GM12878 (cell line): ENCODE measurements around the gene GPR141. TPM values are rescaled to one million over a fixed set of nuclear protein-coding genes. Genes with fewer than 3 reads are reported as not detected.

Experiments used
- ATAC-seq: fragments of 200-7000 bp; cut with Tn5 transposase; 3 replicates; pipeline ENCODE4 v1.9.1; 2020; ENCODE audit warnings: mild to moderate bottlenecking, moderate library complexity
- BruUV-seq: library from RNA; stranded (reverse); fragments of 400-500 nt; replicated peaks from 2 replicates; lab custom pipeline; 2021; lab: Mats Ljungman, UMichigan
- CTCF ChIA-PET: fragments of 300-600 bp; sonication (Branson Sonifier 250); formaldehyde crosslinking; extraction: SDS; loops from one replicate; lab custom pipeline; 2021; ENCODE audit warnings: inconsistent platforms; lab: Yijun Ruan, JAX
- POLR2A ChIA-PET: fragments of 350-600 bp; formaldehyde crosslinking; extraction: SDS; loops from one replicate; lab custom pipeline; 2021; ENCODE audit warnings: inconsistent platforms; lab: Charles Lee
- RAD21 ChIA-PET: fragments of 300-600 bp; sonication (Branson Sonifier 250); formaldehyde crosslinking; loops from one replicate; lab custom pipeline; 2023; ENCODE audit warnings: antibody characterized with exemption; ENCODE audit not compliant: unreplicated experiment; lab: Charles Lee
- SMC1A ChIA-PET: fragments of 300-600 bp; sonication (Branson Sonifier 250); formaldehyde crosslinking; loops from one replicate; lab custom pipeline; 2023; ENCODE audit not compliant: unreplicated experiment, uncharacterized antibody; lab: Charles Lee
- DNase-seq: peaks from one replicate; pipeline ENCODE4 v3.0.0-alpha.2; 2011; ENCODE audit warnings: low read depth, low spot score
- FAIRE-seq: peaks from 3 replicates; lab custom pipeline; 2011; peaks lifted over from hg19 to GRCh38; lab: Jason Lieb, UNC
- H2AFZ ChIP-seq: 2 replicates; pipeline ENCODE4 v1.6.0; 2011; ENCODE audit warnings: low read depth, low read length, control low read depth; ENCODE audit not compliant: control insufficient read depth
- H3K27ac ChIP-seq: 2 replicates; pipeline ENCODE4 v1.5.1; 2011; ENCODE audit warnings: control low read depth; ENCODE audit not compliant: control insufficient read depth, insufficient read depth
- H3K27me3 ChIP-seq, 2 experiments: replicated peaks in 1 of 2; 2 replicates each; pipeline versions ENCODE4 v1.6.0 to v1.6.1; 2011; ENCODE audit warnings: low read length in 1 of 2; ENCODE audit not compliant: control insufficient read depth in 2 of 2, insufficient read depth in 2 of 2
- H3K36me3 ChIP-seq, 2 experiments: 2 replicates each; pipeline ENCODE4 v1.5.1; 2011; ENCODE audit warnings: low read length in 1 of 2; ENCODE audit not compliant: control insufficient read depth in 2 of 2, insufficient read depth in 2 of 2
- H3K4me1 ChIP-seq: 2 replicates; pipeline ENCODE4 v1.6.1; 2011; ENCODE audit warnings: mild to moderate bottlenecking, low read length, moderate library complexity, mixed read lengths; ENCODE audit not compliant: control insufficient read depth, insufficient read depth
- H3K4me2 ChIP-seq: 2 replicates; pipeline ENCODE4 v1.6.0; 2011; ENCODE audit warnings: control low read depth; ENCODE audit not compliant: control insufficient read depth, insufficient read depth
- H3K4me3 ChIP-seq: fragments of 200-600 bp; sonication (generic); 2 replicates; pipeline ENCODE4 v1.5.1; 2016
- H3K79me2 ChIP-seq: 2 replicates; pipeline ENCODE4 v1.6.0; 2011; ENCODE audit warnings: low read length; ENCODE audit not compliant: control insufficient read depth, insufficient read depth
- H3K9ac ChIP-seq: 2 replicates; pipeline ENCODE4 v1.8.0; 2011; ENCODE audit warnings: low read length, control low read depth, mixed read lengths; ENCODE audit not compliant: control insufficient read depth, insufficient read depth
- H3K9me3 ChIP-seq: replicated peaks from 3 replicates; pipeline ENCODE4 v1.5.1; 2011; ENCODE audit warnings: mild to moderate bottlenecking, low read length; ENCODE audit not compliant: control insufficient read depth, insufficient read depth
- H4K20me1 ChIP-seq: 2 replicates; pipeline ENCODE4 v1.6.0; 2011; ENCODE audit not compliant: control insufficient read depth, insufficient read depth
- BCL3 ChIP-seq: IDR thresholded peaks from 2 replicates; pipeline ENCODE4 v1.6.1; 2011; ENCODE audit warnings: borderline replicate concordance, low read depth, mild to moderate bottlenecking, moderate library complexity, low read length; ENCODE audit not compliant: insufficient read depth, poor library complexity, severe bottlenecking
- ESRRA ChIP-seq: IDR thresholded peaks from 2 replicates; pipeline ENCODE4 v1.6.1; 2012; ENCODE audit warnings: mild to moderate bottlenecking, low read length, improper control_type of control experiment
- HDGF ChIP-seq: fragments of 450-650 bp; IDR thresholded peaks from 2 replicates; pipeline ENCODE4 v1.6.1; 2016; ENCODE audit warnings: antibody characterized with exemption
- KDM1A ChIP-seq: fragments of 200-600 bp; sonication (generic); IDR thresholded peaks from 2 replicates; pipeline ENCODE4 v1.6.1; 2016; ENCODE audit warnings: borderline replicate concordance
- MAX ChIP-seq: IDR thresholded peaks from 2 replicates; pipeline ENCODE4 v1.6.1; 2012; ENCODE audit warnings: low read depth, low read length, improper control_type of control experiment
- MYB ChIP-seq: fragments of 150-350 bp; IDR thresholded peaks from 2 replicates; pipeline ENCODE4 v1.6.1; 2014; ENCODE audit warnings: mild to moderate bottlenecking, low read depth, low read length, borderline replicate concordance
- NFYA ChIP-seq: IDR thresholded peaks from 2 replicates; pipeline ENCODE4 v1.6.1; 2011; ENCODE audit warnings: low read depth, mild to moderate bottlenecking, low read length, improper control_type of control experiment, borderline replicate concordance
- RB1 ChIP-seq: fragments of 450-650 bp; formaldehyde crosslinking; IDR thresholded peaks from 2 replicates; pipeline ENCODE4 v1.6.1; 2017; ENCODE audit warnings: mild to moderate bottlenecking, borderline replicate concordance
- SIN3A ChIP-seq: IDR thresholded peaks from 2 replicates; pipeline ENCODE4 v1.6.1; 2012; ENCODE audit warnings: low read depth, low read length, improper control_type of control experiment
- SP1 ChIP-seq: IDR thresholded peaks from one replicate; pipeline ENCODE4 v1.6.1; 2011; ENCODE audit warnings: low read depth, low read length
- ZNF274 ChIP-seq: IDR thresholded peaks from one replicate; pipeline ENCODE4 v1.8.0; 2011; ENCODE audit not compliant: insufficient read length, insufficient read depth
- ZNF592 ChIP-seq: fragments of 450-650 bp; IDR thresholded peaks from 2 replicates; pipeline ENCODE4 v1.6.1; 2017; ENCODE audit warnings: mild to moderate bottlenecking, moderate library complexity
- WGBS: methylation state at CpG from one replicate; pipeline ENCODE4 v1.1.6; 2016; ENCODE audit warnings: low lambda C conversion rate; ENCODE audit not compliant: insufficient replicate concordance, insufficient coverage; ENCODE audit errors: missing lambda C conversion rate; 5-methylcytosine and 5-hydroxymethylcytosine counted together
- in situ Hi-C: fragments of 300-500 bp; cut with MboI; formaldehyde crosslinking; loops from 9 replicates; pipeline ENCODE4 v1.14.3; 2018; ENCODE audit warnings: mixed read lengths
- intact Hi-C: fragments of 100-400 bp; cut with micrococcal nuclease; formaldehyde crosslinking; loops from one replicate; pipeline ENCODE4 v1.14.2; 2022; ENCODE audit not compliant: unreplicated experiment
- polyA plus RNA-seq, 11 experiments: library from polyadenylated mRNA; depleted of rRNA in 4 of 11; unstranded in 6 of 11; stranded (reverse) in 5 of 11; fragments of >200 nt; fragmentation: Nextera tagmentation in 4 of 11; fragmentation: Illumina TruSeq in 1 of 11; extraction: Ambion mirVana in 4 of 11; extraction: Trizol in 1 of 11; gene quantifications; 1 replicate in 1 of 11; 2 replicates in 10 of 11; pipeline versions ENCODE4 v1.2.1 to v1.2.3, GENCODE V29; 2011 to 2016; ENCODE audit warnings: inconsistent platforms in 2 of 11, missing spikeins in 2 of 11, low read depth in 1 of 11
- total RNA-seq, 4 experiments: library from RNA; depleted of rRNA in 3 of 4; stranded (reverse); fragments of >200 nt in 3 of 4; fragmentation: Illumina TruSeq in 1 of 4; extraction: Trizol in 1 of 4; gene quantifications; 2 replicates each; pipeline versions ENCODE4 v1.2.1 to v1.2.3, GENCODE V29; 2013 to 2021

GPR141 gene
- total and polyA plus RNA-seq, 10 of the 15 experiments (the other 5 are each of a cell fraction or from before 2014, with no cell fraction given), result 0.56 to 3.9 (median 1.2) TPM

GRCh38 chr7:37713613-37714012 lies 30.0 kb downstream of the GPR141 start:
- FAIRE-seq (no peak), DNase-seq (no peak), ATAC-seq (no peak)
- Histone ChIP-seq H3K9ac (no peak overlapping the region), H3K4me2 (no peak overlapping the region), H3K27ac (no peak overlapping the region), H3K79me2 (no peaks in the 10 kb centered on the region), H3K27me3 (no peaks in the 10 kb centered on the region), H3K4me3 (no peak overlapping the region), H3K9me3 (no peaks in the 10 kb centered on the region; the same call in 1 of the 3 replicates), H3K36me3 (no peaks in the 10 kb centered on the region), H4K20me1 (no peaks in the 10 kb centered on the region), H3K4me1 (peaks cover 11% of the 10 kb centered on the region), H2AFZ (no peak overlapping the region)
- intact Hi-C loops, result no loop called here
- ChIA-PET POLR2A (no interaction called here), SMC1A (interaction anchor here (1.4 kb wide), 1 partner anchor 13 kb away, joined by 5 read pairs; no protein-coding TSS in a partner anchor), CTCF (no interaction called here), RAD21 (no interaction called here)
- WGBS, result 100% methylated on average over 2 of the region's 2 CpGs
- TF ChIP-seq SP1 (no peak), ZNF274 (no peak), RB1 (no peak), SIN3A (no peak), HDGF (no peak), ZNF592 (no peak), MAX (no peak), NFYA (no peak), ESRRA (no peak), MYB (no peak), KDM1A (no peak), BCL3 (no peak)
- BruUV-seq, result no TSS peak
- in situ Hi-C loops, result no loop called here
